HUES6 (cell line): ENCODE data around the gene ADAMTSL2.

ENCODE experiments used
- H3K27ac ChIP-seq: 2 replicates; pipeline ENCODE4 v1.7.0; 2013; ENCODE audit warnings: low read depth, mild to moderate bottlenecking, low read length, inconsistent platforms
- H3K27me3 ChIP-seq: 2 replicates; pipeline ENCODE4 v1.6.1; 2013; ENCODE audit warnings: low read length; ENCODE audit not compliant: control insufficient read depth, insufficient read depth
- H3K36me3 ChIP-seq: 2 replicates; pipeline ENCODE4 v1.6.1; 2013; ENCODE audit warnings: low read length; ENCODE audit not compliant: control insufficient read depth, insufficient read depth
- H3K4me1 ChIP-seq: 2 replicates; pipeline ENCODE4 v1.6.1; 2013; ENCODE audit warnings: low read length; ENCODE audit not compliant: control insufficient read depth, insufficient read depth
- H3K4me3 ChIP-seq: 2 replicates; pipeline ENCODE4 v1.5.1; 2013; ENCODE audit warnings: low read depth, low read length
- H3K9ac ChIP-seq: one replicate; pipeline ENCODE4 v1.6.1; 2013; ENCODE audit warnings: mild to moderate bottlenecking, low read length
- H3K9me3 ChIP-seq: 2 replicates; pipeline ENCODE4 v1.6.1; 2013; ENCODE audit warnings: low read depth, low read length; ENCODE audit not compliant: control insufficient read depth, insufficient read depth

ADAMTSL2 gene

DNA sequence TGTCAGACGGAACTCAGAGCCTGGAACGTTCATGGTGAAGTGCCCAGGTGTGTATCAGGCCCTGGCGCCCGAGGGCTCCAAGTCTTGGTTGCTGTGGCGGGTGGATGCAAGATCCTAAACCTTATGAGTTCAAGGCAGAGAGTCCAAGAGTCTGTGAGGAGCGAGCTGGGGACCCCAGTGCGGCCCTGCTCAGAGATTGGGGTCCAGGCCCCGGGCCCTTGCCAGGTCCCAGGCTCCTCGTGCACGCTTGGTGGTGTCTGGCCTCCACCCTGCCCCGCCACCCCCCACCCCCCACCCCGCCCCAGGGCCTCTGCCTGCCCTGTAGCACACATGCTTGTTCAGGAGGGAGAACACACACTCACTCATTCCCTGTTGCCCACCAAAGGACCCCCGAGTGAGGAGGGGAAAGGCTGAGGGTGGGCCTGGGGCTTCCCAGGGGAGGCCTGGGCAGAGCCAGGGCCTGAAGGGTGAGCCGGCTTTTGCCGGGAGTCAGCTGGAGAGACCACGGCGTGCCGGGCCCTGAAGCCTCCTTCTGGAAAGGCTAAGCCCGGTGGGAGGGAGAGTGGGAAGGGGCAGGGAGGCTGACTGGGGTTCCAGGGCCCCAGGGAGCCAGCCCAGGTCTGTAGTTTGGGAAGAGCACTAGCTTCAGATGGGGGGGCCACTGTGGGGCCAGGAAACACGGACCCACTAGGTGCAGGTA lies 37.5 kb downstream of the ADAMTSL2 start:
- no peak overlapping the region for H3K27ac ChIP-seq
- H3K27me3 ChIP-seq = no peaks in the 10 kb centered on the region
- H3K9me3 ChIP-seq = no peaks in the 10 kb centered on the region
- H3K4me1 ChIP-seq = peaks cover 16% of the 10 kb centered on the region
- H3K4me3 ChIP-seq = no peak overlapping the region
- no peak overlapping the region for H3K9ac ChIP-seq
- no peaks in the 10 kb centered on the region for H3K36me3 ChIP-seq

DNA sequence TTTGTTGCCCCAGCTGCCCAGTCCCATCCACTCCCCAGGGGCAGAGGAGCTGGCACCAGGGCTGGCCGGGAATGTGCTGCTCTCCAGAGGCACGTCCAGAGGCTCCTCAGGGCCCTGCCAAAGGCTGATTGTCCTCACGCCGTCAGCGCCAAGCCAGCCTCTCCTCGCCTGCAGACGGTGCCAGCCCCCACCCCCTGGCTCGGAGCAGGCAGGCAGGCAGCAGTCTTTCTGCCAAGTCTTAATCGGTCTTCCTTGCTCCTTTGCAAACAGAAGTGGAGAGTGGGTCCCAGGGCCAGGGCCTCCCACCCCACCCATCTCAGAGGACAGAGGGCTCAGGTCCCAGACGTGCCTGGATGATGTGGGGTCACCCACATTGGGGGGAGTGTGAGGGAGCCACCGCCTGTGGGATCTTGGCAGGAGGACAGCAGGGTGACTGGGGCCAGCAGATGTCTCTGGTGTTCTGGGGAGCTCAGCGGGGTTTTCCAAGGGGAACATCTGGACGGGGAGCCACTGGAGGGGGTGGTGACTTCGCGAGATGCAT lies 38.4 kb downstream of the ADAMTSL2 start:
- H3K36me3 ChIP-seq = no peaks in the 10 kb centered on the region
- H3K9ac ChIP-seq = no peak overlapping the region
- H3K27ac ChIP-seq = no peak overlapping the region

DNA sequence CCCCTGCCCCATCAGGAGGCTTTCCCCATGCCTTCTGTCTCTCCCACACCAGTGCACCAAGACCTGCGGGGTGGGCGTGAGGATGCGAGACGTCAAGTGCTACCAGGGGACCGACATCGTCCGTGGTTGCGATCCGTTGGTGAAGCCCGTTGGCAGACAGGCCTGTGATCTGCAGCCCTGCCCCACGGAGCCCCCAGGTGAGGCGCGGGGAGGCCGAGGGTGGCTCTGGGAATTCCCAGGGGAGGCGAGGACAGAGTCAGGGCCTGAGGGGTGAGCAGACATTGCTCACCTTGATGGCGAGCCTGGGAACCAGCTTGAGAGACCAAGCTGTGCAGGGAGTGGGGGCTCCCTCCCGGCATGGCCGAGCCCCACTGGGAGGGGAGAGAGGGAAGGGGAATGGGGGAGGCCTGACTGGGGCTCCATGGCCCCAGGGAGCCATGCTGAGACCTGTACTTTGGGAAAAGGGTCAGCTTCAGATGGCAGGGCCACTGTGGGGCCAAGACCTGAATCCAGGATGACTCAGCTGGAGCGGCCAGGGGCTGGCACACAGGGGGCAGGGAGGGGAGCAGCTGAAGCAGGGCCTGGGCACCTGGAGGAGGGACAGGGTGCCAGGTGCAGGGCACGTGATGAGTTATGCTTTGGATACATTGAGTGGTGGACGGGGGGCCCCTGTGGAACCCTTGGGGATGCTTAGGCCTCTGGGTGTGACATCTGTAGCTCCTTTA lies 39.4 kb downstream of the ADAMTSL2 start:
- Histone ChIP-seq H3K27ac (no peak overlapping the region), H3K27me3 (no peaks in the 10 kb centered on the region), H3K4me3 (no peak overlapping the region), H3K4me1 (peaks cover 26% of the 10 kb centered on the region), H3K9me3 (no peaks in the 10 kb centered on the region), H3K9ac (no peak overlapping the region), H3K36me3 (no peaks in the 10 kb centered on the region)

More for the DNA sequence above, 38.4 kb downstream of the ADAMTSL2 start:
- Histone ChIP-seq H3K4me3 (no peak overlapping the region), H3K9me3 (no peaks in the 10 kb centered on the region), H3K27me3 (no peaks in the 10 kb centered on the region), H3K4me1 (peaks cover 21% of the 10 kb centered on the region)

DNA sequence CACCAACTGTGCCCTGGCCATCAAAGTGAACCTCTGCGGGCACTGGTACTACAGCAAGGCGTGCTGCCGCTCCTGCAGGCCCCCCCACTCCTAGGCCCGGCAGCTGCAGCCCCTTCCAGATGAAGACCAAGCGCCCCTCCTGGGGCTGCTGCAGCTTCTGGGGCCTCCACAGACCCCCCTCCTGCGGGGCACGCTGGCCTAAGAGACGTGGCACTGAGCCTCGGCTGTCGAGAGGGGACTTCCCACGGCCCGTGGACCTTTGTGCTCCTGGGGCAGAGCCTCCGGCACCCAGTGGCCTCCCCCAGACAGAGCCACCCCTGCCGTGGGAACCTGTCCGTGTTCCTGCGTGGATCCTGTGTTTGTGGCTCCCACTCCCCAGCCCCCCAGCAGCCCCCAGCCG lies 40.3 kb downstream of the ADAMTSL2 start:
- Histone ChIP-seq H3K27ac (no peak overlapping the region), H3K9me3 (no peaks in the 10 kb centered on the region), H3K36me3 (no peaks in the 10 kb centered on the region), H3K9ac (no peak overlapping the region), H3K4me3 (no peak overlapping the region), H3K27me3 (no peaks in the 10 kb centered on the region), H3K4me1 (peaks cover 26% of the 10 kb centered on the region)

DNA sequence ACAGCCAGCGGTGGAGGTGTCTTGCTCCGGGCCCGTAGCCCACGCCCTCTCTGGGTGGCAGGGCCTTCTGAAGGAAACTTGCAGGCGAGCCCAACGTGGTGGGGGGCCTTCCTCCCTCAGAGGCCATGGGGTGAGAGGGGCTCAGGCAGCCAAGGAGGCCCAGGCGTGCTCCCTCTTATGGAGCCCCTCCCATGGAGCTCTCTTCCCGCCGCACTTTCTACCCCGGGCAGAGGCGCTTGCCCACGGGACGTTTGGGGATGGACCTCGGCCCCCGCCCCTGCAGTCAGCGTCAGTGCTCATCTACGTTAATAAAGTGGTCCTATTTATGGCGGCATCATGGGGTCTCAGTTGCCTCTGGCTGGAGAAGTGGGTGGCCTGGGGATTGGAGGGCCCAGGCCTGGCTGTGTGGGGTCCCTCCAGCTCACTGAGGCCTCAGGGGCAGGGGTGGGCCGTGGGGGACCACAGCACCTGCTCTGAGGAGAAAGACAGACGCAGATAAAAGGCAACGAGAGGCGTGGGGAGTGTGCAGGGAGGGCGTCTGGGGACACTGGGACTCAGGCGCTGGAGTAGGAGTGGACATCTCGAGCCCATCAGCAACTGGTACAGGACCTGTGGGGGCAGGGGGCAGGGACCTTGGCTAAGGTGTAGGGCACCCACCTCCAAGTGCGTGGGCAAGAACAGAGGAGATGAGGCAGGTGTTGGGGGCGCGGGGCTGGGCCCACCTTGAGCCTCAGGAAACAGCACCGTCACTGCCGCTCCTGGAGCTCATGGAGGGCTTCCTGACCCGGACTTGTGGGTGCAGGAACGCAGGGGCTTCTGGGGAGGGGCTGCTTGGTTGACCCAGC lies 40.9 kb downstream of the ADAMTSL2 start:
- no peak overlapping the region for H3K27ac ChIP-seq

DNA sequence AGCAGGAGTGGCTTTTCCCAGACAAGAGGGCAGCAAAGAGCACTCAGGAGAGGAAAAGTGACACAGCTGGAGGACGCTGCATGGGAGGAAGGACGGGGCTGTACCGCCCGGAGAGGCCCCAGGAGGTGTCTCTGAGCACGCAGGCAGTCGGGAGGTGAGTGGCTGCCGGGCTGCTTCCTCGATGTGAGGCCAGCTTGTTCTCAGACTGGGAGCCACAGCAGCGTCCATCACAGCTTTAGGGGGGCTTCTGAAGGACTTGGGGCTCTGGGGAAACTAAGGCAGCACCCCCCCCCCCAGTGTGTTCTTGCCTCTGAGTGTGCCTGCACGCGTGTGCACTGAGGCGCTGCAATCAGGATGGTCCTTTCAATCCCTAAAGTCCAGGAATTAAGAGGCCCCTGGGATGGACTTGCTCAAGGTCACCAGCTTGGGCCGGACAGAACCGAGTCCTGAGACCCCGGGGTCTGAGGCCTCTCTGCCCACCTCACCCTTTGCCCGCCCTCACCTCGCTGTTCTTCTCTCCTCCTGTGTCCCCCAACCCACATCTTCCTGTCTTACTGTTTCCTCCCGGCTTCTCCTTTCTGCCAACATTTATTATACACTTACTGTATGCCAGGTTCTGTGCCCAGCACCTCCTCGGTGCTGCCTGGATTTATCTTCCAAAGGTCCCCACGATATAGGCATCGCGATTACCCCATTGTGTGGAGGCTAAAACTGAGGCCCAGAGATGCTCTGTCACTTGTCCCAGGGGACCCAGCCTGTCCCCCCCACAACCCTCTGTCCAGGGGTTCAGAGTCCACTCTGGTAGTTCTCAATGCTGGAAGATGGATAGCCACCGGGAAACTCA lies 41.7 kb downstream of the ADAMTSL2 start:
- no peak overlapping the region for H3K9ac ChIP-seq
- peaks cover 14% of the 10 kb centered on the region; the same call in 1 of the 2 replicates for H3K4me1 ChIP-seq
- no peaks in the 10 kb centered on the region for H3K27me3 ChIP-seq
- H3K4me3 ChIP-seq = no peak overlapping the region
- H3K9me3 ChIP-seq = no peaks in the 10 kb centered on the region
- no peaks in the 10 kb centered on the region for H3K36me3 ChIP-seq
- no peak overlapping the region for H3K27ac ChIP-seq

More for the DNA sequence above, 40.9 kb downstream of the ADAMTSL2 start:
- Histone ChIP-seq H3K4me1 (peaks cover 22% of the 10 kb centered on the region), H3K9me3 (no peaks in the 10 kb centered on the region), H3K27me3 (no peaks in the 10 kb centered on the region), H3K4me3 (no peak overlapping the region), H3K9ac (no peak overlapping the region), H3K36me3 (no peaks in the 10 kb centered on the region)

DNA sequence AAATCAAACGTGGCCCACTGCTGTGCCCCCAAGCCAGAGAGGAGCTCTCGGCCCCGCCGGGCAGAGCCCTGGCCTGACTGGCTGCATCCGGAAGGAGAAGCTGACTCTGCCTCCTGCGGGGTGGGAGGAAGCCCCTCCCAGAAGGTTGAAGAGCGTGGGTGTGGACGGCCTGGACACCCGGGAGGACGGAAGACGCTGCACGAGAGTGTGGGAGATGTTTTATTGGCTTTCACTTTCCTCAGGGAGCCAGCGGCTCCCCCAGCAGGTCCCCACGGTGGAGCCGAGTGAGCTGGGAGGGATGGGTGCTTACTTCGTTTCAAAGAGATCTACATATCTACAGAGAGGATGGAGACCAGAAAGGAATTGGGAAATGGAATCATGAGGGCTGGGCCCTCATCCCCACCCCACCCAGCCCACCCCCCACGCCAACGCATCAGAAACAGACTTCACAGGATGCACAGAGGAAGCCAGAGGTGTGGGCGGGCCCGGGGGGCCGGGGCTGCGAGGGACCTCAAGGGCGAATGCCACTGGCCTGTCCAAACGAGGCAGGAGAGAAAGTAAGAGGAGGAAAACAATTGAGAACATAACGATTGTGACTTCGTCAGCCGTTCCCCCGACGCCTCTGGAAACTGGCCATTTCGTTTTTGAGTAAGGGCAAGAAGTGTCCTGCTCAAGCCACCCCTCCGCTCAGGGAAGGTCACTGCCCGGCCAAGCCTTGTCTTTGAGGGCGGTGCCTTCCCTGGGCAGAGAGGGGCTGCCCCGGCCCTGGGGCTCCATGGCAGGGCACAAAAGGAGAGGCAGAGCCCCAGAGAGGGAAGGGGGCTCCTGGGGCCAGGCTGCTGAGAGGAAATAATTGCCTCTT lies 42.6 kb downstream of the ADAMTSL2 start:
- H3K27me3 ChIP-seq = no peaks in the 10 kb centered on the region
- no peaks in the 10 kb centered on the region for H3K9me3 ChIP-seq
- no peak overlapping the region for H3K9ac ChIP-seq
- no peak overlapping the region for H3K4me3 ChIP-seq
- H3K36me3 ChIP-seq = no peaks in the 10 kb centered on the region
- H3K27ac ChIP-seq = no peak overlapping the region
- H3K4me1 ChIP-seq = peaks cover 22% of the 10 kb centered on the region; the same call in 1 of the 2 replicates

DNA sequence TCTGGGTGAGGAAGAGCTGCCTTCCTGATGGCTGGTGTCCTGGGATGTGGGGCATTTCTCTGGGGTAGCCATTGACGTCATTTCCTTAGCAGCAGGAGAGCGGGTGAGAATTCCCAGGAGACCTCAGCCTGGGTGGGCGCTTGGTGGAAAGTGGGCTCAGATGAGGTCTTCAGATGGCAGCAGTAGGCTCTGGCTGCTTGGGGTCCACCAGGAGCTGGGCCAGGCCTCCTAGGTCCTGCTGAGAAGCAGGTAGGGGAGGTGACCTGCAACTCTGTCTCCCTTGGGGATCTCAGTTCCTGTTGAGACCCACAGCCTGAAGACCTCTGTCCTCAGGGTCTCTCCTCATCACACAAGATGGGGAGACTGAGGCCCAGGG lies 43.2 kb downstream of the ADAMTSL2 start:
- H3K4me3 ChIP-seq = no peak overlapping the region
- H3K4me1 ChIP-seq = peaks cover 22% of the 10 kb centered on the region; the same call in 1 of the 2 replicates
- H3K9me3 ChIP-seq = no peaks in the 10 kb centered on the region
- no peak overlapping the region for H3K9ac ChIP-seq
- H3K36me3 ChIP-seq = no peaks in the 10 kb centered on the region
- no peak overlapping the region for H3K27ac ChIP-seq
- no peaks in the 10 kb centered on the region for H3K27me3 ChIP-seq

DNA sequence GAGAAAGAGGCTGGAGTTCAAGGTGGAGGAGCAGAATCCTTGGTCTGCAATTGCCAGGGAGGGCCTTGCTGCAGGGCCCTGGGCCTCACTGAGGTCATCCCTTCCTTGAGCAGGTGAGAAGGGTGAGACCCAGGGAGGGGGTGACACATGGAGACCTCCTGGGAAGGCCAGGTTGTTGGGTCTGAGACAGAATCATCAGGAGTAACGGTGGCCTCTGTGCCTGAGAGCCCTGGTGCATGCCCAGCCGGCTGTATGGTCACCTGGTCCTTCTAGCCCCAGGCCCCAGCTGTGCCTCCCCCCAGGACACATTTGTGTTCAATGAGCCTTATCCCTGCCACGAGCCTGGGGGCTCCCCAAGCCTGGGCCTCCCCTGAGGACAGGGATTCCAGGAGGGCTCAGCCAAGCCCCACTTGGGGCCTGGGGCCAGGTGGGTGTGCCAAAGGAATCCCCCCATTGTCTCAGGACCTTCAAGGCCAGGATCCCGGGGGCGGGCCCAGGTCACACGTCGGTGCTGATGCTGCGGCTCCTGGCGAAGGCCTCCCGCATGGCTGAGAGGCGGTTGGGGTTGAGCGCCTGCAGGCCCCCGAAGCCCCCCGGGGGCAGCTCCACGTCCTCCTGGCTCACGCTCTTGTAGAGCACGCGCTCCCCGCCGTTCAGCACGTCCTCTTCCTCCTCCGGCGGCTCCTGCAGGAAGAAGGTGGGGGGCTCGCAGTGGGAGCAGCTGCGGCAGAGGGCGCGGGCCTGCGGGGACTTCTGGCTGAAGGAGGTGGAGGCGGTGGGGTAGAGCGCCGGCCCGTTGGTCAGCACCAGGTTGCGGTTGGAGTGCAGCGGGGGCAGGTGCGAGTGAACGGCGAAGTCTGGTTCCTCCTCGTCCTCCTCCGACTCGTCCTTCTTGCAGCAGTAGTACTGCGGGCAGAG lies 44.3 kb downstream of the ADAMTSL2 start:
- H3K27ac ChIP-seq = no peak overlapping the region
- H3K36me3 ChIP-seq = no peaks in the 10 kb centered on the region
- no peaks in the 10 kb centered on the region for H3K9me3 ChIP-seq

More for the DNA sequence above, 44.3 kb downstream of the ADAMTSL2 start:
- Histone ChIP-seq H3K4me3 (no peak overlapping the region), H3K4me1 (peaks cover 22% of the 10 kb centered on the region; the same call in 1 of the 2 replicates), H3K9ac (no peak overlapping the region), H3K27me3 (no peaks in the 10 kb centered on the region)
